NCI-H1694 treated with DMSO at 0.1 percent for 48 hours (cell line): ENCODE results near the gene XRCC4.
"Not testable (repeated sequence)": the region's sequence is repeated elsewhere in the genome, so short reads cannot be mapped to it uniquely, and the experiment has no call there.

Experiments used
- DNase-seq: peaks from one replicate; lab custom pipeline; 2025; lab: John Stamatoyannopoulos, UW

Gene XRCC4

DNA sequence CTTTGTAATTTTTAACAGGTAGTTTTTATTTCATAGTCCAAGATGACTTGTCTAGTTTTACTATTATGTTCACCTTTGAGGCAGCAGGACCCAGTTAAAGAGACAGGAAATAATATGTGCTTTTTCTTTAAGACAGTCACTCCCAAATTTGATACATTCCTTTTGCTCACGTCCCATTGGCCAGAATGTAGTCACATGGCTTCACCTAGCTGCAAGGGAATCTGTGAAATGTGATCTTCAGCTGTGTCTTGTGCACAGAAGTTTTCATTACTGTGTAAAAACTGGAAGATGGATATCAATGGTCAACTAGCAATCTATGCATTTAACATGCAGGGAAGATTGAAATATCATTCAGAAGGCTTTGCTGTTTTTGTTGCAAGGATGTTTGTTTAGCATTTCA lies 41.1 kb downstream of the XRCC4 start:
- DNase-seq, result no peak

- DNase-seq, result no peak
These were observed 41.6 kb downstream of the XRCC4 start for GRCh38 chr5:83118976-83119375.

- DNase-seq, result no peak
These were observed 47.2 kb downstream of the XRCC4 start for GRCh38 chr5:83124593-83124992.

DNA sequence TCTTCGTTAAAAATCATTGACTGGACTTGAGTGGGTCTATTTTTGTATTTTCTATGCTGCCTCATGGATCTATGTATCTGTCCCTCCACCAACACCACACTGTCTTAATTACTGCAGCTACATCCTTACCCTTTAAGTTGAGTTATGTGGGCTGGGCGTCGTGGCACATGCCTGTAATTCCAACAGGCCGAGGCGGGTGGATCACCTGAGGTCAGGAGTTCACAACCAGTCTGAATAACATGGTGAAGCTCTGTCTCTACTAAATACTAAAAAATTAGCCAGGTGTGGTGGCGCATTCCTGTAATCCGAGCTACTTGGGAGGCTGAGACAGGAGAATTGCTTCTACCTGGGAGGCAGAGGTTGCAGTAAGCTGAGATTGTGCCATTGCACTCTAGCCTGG lies 48.2 kb downstream of the XRCC4 start:
- DNase-seq, result no peak

DNA sequence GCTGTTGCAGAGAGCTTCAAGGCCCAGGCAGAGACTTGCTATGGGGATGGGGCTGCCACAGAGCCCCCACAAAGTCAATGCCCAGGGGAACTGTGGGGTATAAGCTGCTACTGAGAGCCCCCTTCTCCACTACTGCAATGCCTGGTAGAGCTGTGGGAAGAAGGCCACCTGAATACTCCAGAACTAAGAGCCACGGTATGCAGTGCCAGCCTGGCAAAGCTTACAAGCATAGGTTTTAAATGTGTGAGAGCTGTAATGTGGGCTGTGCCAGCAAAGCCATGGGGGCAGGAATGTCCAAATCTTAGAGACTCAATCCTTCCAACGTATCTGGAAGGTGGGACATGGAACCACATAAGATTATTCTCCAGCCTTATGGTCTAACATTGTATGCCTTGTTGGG lies 49.2 kb downstream of the XRCC4 start:
- DNase-seq, result no peak

- no peak for DNase-seq
These were observed 56.5 kb downstream of the XRCC4 start for GRCh38 chr5:83133797-83134196.

DNA sequence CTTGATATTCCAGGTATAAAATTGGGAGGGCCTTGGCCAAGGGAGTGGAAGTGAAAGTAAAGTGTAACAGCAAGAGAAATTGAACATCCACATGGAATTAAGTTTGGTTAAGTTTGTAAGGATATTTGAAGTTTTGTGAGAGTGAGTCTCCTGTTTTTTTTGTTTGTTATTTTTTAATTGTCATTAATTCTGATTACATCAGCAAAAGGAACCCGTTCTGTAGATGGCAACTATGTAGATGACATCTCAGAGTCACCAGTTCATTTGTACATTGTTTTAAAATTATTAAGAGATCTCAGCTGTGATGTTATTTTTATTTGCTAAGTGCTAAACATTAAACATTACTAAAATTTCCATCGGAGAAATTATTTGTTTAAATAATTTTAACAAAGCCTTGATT lies 65.2 kb downstream of the XRCC4 start:
- no peak for DNase-seq

DNA sequence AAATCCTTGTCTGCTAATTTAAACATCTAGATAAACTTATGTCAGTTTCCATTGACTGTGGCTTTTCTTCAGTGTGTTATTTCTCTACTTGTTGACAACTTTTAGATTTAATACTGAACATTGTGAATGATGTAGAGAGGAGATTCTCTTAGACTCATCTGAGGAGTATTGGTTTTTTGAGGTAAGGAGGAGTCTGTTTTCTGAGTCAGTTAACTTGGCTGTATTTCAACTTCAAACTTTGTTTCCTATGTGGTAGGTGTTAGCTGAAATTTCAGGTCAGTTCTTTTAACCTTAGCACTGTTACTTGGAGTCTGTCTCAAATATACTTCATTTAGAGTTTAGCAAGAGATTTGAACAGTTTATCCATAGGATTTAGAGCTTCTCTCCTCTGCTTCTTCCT lies 67.9 kb downstream of the XRCC4 start:
- DNase-seq, result no peak

GRCh38 chr5:83145882-83146331 lies 68.6 kb downstream of the XRCC4 start:
- DNase-seq, result no peak

DNA sequence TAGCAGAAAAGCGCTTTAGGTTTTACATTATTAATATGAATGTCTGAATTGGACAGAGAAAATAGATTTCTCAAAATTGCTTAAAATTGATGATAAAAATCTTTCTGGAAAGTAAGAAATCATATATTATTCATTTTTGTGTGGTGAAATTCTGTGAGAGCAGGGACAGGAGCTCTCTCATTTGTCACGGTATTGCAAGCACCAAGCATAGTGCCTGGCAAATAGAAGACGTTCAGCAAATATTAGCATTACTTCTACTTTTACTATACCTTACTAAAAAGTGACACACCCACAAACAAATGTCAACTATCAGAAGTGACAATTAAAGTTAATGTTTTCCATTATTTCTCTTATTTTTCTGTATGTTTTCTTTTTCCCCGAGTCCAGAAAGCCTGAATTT lies 69.1 kb downstream of the XRCC4 start:
- no peak for DNase-seq

DNA sequence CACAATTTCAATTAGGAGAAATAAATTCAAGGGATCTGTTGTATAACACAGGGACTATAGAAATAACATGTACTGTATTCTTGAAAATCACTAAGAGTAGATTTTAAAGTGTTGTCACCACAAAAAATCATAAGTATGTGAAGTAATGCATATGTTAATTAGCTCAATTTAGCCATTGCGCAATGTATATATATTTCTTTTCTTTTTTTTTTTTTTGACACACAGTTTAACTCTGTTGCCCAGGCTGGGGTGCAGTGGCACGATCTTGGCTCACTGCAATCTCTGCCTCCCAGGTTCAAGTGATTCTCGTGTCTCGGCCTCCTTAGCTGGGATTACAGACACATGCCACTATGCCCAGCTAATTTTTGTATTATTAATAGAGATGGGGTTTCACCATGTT lies 70.2 kb downstream of the XRCC4 start:
- no peak for DNase-seq

DNA sequence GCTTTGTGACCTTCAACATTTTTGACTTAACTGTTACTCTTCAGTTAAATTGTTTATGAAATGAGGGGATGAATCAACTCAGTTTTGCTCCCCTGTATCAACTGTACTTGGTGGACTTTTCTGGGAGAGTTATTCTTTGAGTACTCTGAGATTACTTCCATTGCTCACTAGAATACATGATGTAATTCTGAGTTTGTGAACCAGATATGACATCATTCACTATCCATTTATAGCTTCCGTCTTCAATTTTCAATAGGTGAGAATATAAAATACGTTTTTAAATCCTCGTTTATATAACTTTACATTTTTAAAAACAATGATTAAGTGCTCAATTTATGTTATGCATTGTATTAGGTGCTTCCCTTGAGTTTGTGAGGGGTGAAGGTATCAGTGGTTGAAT lies 71.0 kb downstream of the XRCC4 start:
- DNase-seq, result no peak

DNA sequence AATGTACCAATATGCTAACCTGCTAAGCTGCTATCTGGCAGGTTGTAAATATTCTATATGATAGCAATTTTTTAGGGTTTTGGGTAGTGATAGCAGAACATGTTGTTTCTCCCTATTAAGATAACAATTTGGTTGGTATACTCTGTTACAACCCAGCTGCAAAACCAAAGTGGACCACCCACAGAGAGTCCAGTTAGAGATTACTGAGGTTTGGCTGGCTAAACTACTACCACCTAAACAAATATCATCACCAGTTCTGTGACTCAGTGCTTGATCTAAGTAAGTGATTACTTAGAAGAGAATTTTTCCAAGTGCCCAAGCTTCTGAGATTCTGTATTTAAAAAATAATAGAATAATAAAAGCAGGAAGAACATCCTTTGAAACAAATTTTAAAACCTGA lies 72.3 kb downstream of the XRCC4 start:
- DNase-seq, result no peak

DNA sequence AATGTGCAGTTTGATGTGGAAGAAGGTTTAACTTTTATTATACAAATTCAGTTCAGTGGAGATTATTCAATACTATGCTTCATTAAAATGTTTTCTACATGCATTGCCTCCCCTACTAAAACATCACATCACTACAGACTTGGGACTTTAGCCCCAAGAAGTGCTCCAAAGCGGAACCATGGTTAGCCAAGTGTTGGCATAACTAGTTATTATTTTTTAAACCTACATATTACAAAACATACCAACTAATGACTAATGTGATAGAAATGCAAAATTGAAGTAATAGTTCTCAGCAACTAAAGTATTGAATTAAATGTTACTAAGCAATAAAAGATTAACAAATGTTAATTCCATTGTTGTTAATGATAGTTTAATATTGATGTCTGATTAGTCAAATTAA lies 74.5 kb downstream of the XRCC4 start:
- no peak for DNase-seq

DNA sequence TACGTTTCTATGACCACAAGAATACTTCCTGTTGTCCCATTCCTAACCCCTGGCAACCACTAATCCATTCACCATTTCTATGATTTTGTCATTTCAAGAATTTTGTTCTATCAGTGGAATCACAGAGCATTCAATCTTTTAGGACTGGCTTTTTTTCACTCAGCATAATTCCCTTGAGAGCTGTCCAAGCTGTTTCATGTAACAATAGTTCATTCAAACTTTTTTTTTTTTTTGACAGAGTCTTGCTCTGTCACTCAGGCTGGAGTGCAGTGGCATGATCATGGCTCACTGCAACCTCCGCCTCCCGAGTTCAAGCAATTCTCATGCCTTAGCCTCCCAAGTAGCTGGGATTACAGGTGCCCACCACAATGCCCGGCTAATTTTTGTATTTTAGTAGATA lies 75.6 kb downstream of the XRCC4 start:
- not testable (repeated sequence) for DNase-seq

DNA sequence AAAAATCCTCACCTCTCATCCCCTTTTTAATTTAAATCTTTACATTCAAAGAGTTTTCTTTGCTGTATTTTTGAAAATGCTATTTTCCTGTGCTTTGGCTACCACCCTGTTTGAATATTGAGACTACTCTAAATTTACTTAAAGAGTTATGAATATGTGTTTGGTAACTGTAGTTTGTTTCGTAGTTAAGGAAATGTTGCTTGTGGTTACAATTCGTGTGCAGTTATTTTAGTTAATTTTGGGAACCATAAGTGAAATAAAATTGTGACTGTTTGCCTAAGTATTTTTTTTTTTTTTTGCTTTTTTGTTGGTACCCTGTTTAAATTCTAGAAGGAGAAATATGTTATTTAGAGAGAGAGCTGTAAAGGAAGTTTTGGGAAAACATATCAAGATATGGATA lies 78.7 kb downstream of the XRCC4 start:
- DNase-seq, result no peak

- DNase-seq, result no peak
These were observed 79.8 kb downstream of the XRCC4 start for GRCh38 chr5:83157163-83157562.

DNA sequence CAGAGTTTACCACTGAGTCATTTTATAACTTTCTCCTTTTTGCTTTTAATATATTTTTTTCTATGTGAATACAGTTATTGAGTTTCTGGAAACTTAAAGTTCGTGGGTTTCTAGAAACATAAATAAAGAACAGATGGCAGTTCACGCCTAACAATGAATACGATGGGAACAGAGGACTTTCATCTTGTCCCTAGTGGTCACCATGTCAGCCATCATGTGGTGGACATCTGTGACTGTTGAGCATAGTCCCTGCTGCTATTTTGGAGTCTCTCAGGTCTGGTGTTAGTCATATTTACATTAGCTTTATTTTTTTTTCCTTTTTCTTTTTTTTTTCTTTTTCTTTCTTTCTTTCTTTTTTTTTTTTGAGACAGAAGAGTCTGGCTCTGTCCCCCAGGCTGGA lies 85.3 kb downstream of the XRCC4 start:
- DNase-seq, result no peak

GRCh38 chr5:83167538-83167937 lies 90.2 kb downstream of the XRCC4 start:
- DNase-seq, result no peak

GRCh38 chr5:83169571-83170337 lies 92.4 kb downstream of the XRCC4 start:
- DNase-seq, result no peak

DNA sequence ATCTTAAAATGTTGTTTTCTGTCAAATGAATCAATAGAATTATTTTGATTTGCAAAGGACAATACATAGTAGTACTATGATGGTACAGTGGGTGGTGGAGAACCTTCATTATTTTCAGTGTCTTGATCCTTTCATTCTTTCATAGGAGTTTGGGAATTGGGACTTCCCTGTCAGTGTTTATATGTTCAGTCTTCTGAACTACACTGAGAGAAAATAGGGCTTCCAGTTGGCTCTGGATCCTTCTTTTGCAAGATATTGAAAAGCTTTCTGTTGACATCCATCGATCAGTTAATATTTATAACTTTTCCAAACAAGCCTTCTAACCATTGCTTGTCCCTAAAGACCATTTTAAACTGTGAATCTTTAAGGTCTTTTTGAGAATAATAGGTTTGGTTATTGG lies 94.7 kb downstream of the XRCC4 start:
- DNase-seq, result no peak

DNA sequence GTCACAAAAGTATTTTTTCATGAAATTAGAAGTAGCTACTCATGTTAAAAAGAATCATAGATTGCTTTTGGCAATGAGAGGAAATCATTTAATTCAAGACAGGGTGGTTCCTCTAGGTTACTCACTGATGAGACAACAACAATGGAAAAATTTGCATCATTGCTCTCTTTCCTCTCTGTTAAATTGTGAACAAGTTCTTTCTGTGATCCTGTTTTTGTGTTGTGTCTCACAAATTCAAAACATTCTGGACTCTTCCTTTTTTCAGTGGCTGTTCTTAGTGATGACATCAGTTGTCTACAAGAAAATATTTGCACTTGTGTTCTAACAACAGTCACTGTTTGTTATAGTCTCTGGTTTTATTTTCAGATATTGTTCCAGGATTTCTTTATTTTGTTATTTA lies 95.3 kb downstream of the XRCC4 start:
- DNase-seq, result no peak

GRCh38 chr5:83173826-83174225 lies 96.5 kb downstream of the XRCC4 start:
- no peak for DNase-seq

DNA sequence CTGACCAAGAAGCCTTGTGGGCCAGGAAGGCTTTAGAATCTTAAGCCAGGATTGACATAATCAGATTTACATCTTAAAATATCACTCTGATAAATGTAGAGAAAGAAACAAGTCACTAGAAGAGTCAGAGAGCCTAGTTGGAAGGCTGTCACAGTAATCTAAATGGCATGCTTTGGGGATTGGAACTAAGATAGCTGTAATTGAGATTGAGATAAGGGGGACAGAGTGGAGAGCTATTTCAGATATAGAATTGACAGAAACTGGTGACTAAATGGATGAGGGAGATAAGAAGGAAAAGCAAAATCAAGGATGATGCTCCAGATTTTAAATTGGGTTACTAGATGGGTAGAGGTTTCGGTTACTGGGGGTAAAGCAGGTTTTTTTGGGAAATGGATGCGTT lies 100.5 kb downstream of the XRCC4 start:
- DNase-seq, result no peak
